AG10803 (cell line): ENCODE measurements around the gene CACHD1.

ENCODE experiments used
- DNase-seq: peaks from one replicate; pipeline ENCODE4 v3.0.0; 2010; ENCODE audit warnings: low read depth
- H3K4me3 ChIP-seq: 2 replicates; pipeline ENCODE4 v1.5.1; 2011; ENCODE audit warnings: mild to moderate bottlenecking, low read length, control low read depth
- TF ChIP-seq, protein P1 (sequence below): conservative IDR thresholded peaks from 2 replicates; pipeline ENCODE4 v1.5.1; 2011; ENCODE audit warnings: mild to moderate bottlenecking, low read length, control low read depth, inconsistent platforms

Gene CACHD1

GRCh38 chr1:64469977-64470664 lies at the start of gene CACHD1:
Gene CACHD1 (plus strand): TSS chr1:64470129. CDS start chr1:64470745, 616 bp downstream.
- DNase-seq, result peak; percentile 75
- peak within 1 kb of the TSS; percentile 65 for H3K4me3 ChIP-seq
- TF ChIP-seq, protein P1, sequence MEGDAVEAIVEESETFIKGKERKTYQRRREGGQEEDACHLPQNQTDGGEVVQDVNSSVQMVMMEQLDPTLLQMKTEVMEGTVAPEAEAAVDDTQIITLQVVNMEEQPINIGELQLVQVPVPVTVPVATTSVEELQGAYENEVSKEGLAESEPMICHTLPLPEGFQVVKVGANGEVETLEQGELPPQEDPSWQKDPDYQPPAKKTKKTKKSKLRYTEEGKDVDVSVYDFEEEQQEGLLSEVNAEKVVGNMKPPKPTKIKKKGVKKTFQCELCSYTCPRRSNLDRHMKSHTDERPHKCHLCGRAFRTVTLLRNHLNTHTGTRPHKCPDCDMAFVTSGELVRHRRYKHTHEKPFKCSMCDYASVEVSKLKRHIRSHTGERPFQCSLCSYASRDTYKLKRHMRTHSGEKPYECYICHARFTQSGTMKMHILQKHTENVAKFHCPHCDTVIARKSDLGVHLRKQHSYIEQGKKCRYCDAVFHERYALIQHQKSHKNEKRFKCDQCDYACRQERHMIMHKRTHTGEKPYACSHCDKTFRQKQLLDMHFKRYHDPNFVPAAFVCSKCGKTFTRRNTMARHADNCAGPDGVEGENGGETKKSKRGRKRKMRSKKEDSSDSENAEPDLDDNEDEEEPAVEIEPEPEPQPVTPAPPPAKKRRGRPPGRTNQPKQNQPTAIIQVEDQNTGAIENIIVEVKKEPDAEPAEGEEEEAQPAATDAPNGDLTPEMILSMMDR, result peak; percentile 47

DNA sequence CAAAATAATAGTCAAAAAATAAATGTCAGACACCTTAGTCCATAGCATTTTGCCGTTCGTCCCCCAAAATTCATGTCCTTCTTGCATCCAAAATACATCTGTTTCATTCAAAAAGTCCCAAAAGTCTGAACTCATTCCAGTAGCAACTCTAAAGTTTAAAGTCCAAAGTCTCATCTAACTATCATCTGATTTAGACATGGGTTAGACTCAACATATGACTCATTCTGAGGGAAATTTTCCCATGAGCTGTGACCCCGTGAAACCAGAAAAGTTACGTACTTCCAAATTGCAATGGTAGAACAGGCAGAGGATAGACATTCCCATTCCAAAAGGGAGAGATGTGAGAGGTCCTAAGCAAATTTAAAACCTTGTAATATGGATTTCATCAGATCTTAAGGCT lies 48.6 kb upstream of the CACHD1 start:
- no peak for DNase-seq
- H3K4me3 ChIP-seq, result no peak overlapping the region
- TF ChIP-seq, protein P1, result no peak

- DNase-seq, result no peak
- no peak overlapping the region for H3K4me3 ChIP-seq
- TF ChIP-seq, protein P1, result no peak
Measured at GRCh38 chr1:64423526-64423925, 46.4 kb upstream of the CACHD1 start.

- DNase-seq, result no peak
- no peak overlapping the region for H3K4me3 ChIP-seq
- TF ChIP-seq, protein P1, result no peak
Measured at GRCh38 chr1:64424412-64424811, 45.5 kb upstream of the CACHD1 start.

GRCh38 chr1:64425521-64425920 lies 44.4 kb upstream of the CACHD1 start:
- TF ChIP-seq, protein P1, result no peak
- DNase-seq, result no peak
- H3K4me3 ChIP-seq, result no peak overlapping the region

- no peak for DNase-seq
- TF ChIP-seq, protein P1, result no peak
- H3K4me3 ChIP-seq, result no peak overlapping the region
Measured at GRCh38 chr1:64426681-64427080, 43.2 kb upstream of the CACHD1 start.

DNA sequence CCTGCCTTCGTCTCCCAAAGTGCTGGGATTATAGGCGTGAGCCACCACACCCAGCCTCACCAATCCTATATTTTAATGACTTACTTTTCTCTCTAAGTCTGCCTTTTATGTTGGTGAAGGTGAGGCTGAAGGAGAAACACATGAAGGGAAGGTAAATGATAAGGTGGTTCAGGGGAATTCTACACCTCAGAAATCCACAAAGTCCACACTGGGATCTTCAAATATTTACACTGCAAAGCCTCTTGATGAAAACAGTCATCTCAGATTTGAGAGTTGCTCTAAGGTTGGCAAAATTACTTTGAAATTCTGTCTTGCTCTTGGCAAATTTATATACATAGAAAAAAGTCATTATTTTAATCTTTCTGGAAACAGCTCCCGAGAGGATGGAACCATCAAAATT lies 42.0 kb upstream of the CACHD1 start:
- DNase-seq, result no peak

More for the DNA sequence above, 42.0 kb upstream of the CACHD1 start:
- H3K4me3 ChIP-seq, result no peak overlapping the region
- TF ChIP-seq, protein P1, result no peak
